Activated B cell treated with CpG ODN at 0.5 μM for 24 hours (primary cell): ENCODE data around the gene TFIP11. TPM values are rescaled to one million over a fixed set of nuclear protein-coding genes. Genes with fewer than 3 reads are reported as not detected.

Experiments
- ATAC-seq: fragments of 200-7000 bp; cut with Tn5 transposase; one replicate; pipeline ENCODE4 v1.10.0; 2021; ENCODE audit warnings: low read depth, mild to moderate bottlenecking, moderate library complexity
- CTCF ChIA-PET: fragments of 350-600 bp; sonication (Branson Sonifier 250); formaldehyde crosslinking; loops from one replicate; lab custom pipeline; 2021; ENCODE audit warnings: antibody characterized with exemption; lab: Charles Lee
- POLR2A ChIA-PET: fragments of 350-600 bp; sonication (Branson Sonifier 250); formaldehyde crosslinking; loops from one replicate; lab custom pipeline; 2021; ENCODE audit warnings: antibody characterized with exemption; lab: Charles Lee
- DNase-seq: peaks from one replicate; pipeline ENCODE4 v3.0.0; 2022
- H3K27ac Mint-ChIP-seq: one replicate; pipeline ENCODE4 v1.8.0; 2020; ENCODE audit warnings: mixed read lengths
- H3K27me3 Mint-ChIP-seq: one replicate; pipeline ENCODE4 v1.8.0; 2021; ENCODE audit warnings: mixed read lengths
- H3K36me3 Mint-ChIP-seq: one replicate; pipeline ENCODE4 v1.8.0; 2021; ENCODE audit warnings: low read depth, mixed read lengths
- H3K4me1 Mint-ChIP-seq: one replicate; pipeline ENCODE4 v1.8.0; 2021; ENCODE audit warnings: mixed read lengths
- H3K4me3 Mint-ChIP-seq: one replicate; pipeline ENCODE4 v1.8.0; 2020; ENCODE audit warnings: mild to moderate bottlenecking, mixed read lengths
- H3K9me3 Mint-ChIP-seq: one replicate; pipeline ENCODE4 v1.8.0; 2020; ENCODE audit warnings: mixed read lengths
- CTCF ChIP-seq: fragments of 200-600 bp; IDR thresholded peaks from one replicate; pipeline ENCODE4 v1.8.0; 2022; ENCODE audit warnings: antibody characterized with exemption, mild to moderate bottlenecking
- intact Hi-C: fragments of 100-400 bp; cut with micrococcal nuclease; formaldehyde crosslinking; loops from one replicate; pipeline ENCODE4 v1.15.1; 2024
- total RNA-seq: library from RNA; stranded (reverse); gene quantifications from 2 replicates; pipeline ENCODE4 v1.2.3, GENCODE V29; 2022

TFIP11 gene
- total RNA-seq, 1 donor from 2014 or later, result 59.0 TPM

GRCh38 chr22:26524870-26525269, 12.6 kb upstream of the TFIP11 start:
- Mint-ChIP-seq H3K4me1 (peaks cover 6% of the 10 kb centered on the region), H3K36me3 (peaks cover 38% of the 10 kb centered on the region), H3K27me3 (no peaks in the 10 kb centered on the region), H3K9me3 (no peaks in the 10 kb centered on the region), H3K4me3 (no peak overlapping the region), H3K27ac (no peak overlapping the region)
- ATAC-seq, result no peak
- TF ChIP-seq CTCF, result no peak
- ChIA-PET POLR2A (interaction anchor here (1.1 kb wide), 1 partner anchor 11 kb away, joined by 3 read pairs; no protein-coding TSS in a partner anchor), CTCF (no interaction called here)
- intact Hi-C loops, result no loop called here
- no peak for DNase-seq

- Mint-ChIP-seq H3K9me3 (no peaks in the 10 kb centered on the region), H3K4me1 (peaks cover 6% of the 10 kb centered on the region), H3K36me3 (peaks cover 26% of the 10 kb centered on the region), H3K4me3 (no peak overlapping the region), H3K27me3 (no peaks in the 10 kb centered on the region), H3K27ac (no peak overlapping the region)
- CTCF ChIA-PET, result interaction anchor here (1.5 kb wide), 1 partner anchor 11 kb away, joined by 4 read pairs; the partner anchor contains the start of gene TFIP11
- TF ChIP-seq CTCF, result no peak
- no peak for ATAC-seq
- no peak for DNase-seq
- POLR2A ChIA-PET, result no interaction called here
- intact Hi-C loops, result no loop called here
These were observed 10.3 kb upstream of the TFIP11 start for GRCh38 chr22:26522592-26522991.

GRCh38 chr22:26522012-26522411, 9.7 kb upstream of the TFIP11 start:
- no peaks in the 10 kb centered on the region for H3K27me3 Mint-ChIP-seq
- no peak overlapping the region for H3K4me3 Mint-ChIP-seq
- POLR2A ChIA-PET, result no interaction called here
- intact Hi-C loops, result no loop called here
- peaks cover 6% of the 10 kb centered on the region for H3K4me1 Mint-ChIP-seq
- H3K9me3 Mint-ChIP-seq, result no peaks in the 10 kb centered on the region
- TF ChIP-seq CTCF, result no peak
- H3K36me3 Mint-ChIP-seq, result peaks cover 21% of the 10 kb centered on the region
- ATAC-seq (no peak), DNase-seq (no peak)
- CTCF ChIA-PET, result interaction anchor here (1.5 kb wide), 1 partner anchor 10 kb away, joined by 4 read pairs; the partner anchor contains the start of gene TFIP11
- H3K27ac Mint-ChIP-seq, result no peak overlapping the region

GRCh38 chr22:26517429-26517828, 5.2 kb upstream of the TFIP11 start:
- H3K27me3 Mint-ChIP-seq, result no peaks in the 10 kb centered on the region
- no peaks in the 10 kb centered on the region for H3K9me3 Mint-ChIP-seq
- H3K27ac Mint-ChIP-seq, result no peak overlapping the region
- H3K4me1 Mint-ChIP-seq, result peaks cover 13% of the 10 kb centered on the region
- ChIA-PET POLR2A (interaction anchor here (1.1 kb wide), 1 partner anchor 17 kb away, joined by 3 read pairs; no protein-coding TSS in a partner anchor), CTCF (no interaction called here)
- TF ChIP-seq CTCF, result no peak
- intact Hi-C loops, result no loop called here
- DNase-seq (no peak), ATAC-seq (no peak)
- peaks cover 2% of the 10 kb centered on the region for H3K36me3 Mint-ChIP-seq
- H3K4me3 Mint-ChIP-seq, result no peak overlapping the region

GRCh38 chr22:26516503-26516902, 4.2 kb upstream of the TFIP11 start:
- no peak overlapping the region for H3K27ac Mint-ChIP-seq
- CTCF ChIA-PET, result interaction anchor here (1.3 kb wide), 1 partner anchor 17 kb away, joined by 3 read pairs; no protein-coding TSS in a partner anchor
- H3K27me3 Mint-ChIP-seq, result no peaks in the 10 kb centered on the region
- no peak for TF ChIP-seq CTCF
- H3K4me1 Mint-ChIP-seq, result peaks cover 23% of the 10 kb centered on the region
- no peak for DNase-seq
- intact Hi-C loops, result no loop called here
- H3K9me3 Mint-ChIP-seq, result no peaks in the 10 kb centered on the region
- H3K36me3 Mint-ChIP-seq, result peaks cover 8% of the 10 kb centered on the region
- POLR2A ChIA-PET, result no interaction called here
- H3K4me3 Mint-ChIP-seq, result no peak overlapping the region
- ATAC-seq, result no peak
